WTC11 (cell line): ENCODE results near the gene SDC1. TPM values are rescaled to one million over a fixed set of nuclear protein-coding genes. Genes with fewer than 3 reads are reported as not detected.

Experiments
- ATAC-seq: fragments of 200-7000 bp; cut with Tn5 transposase; 2 replicates; pipeline ENCODE4 v1.10.0; 2021; ENCODE audit warnings: mild to moderate bottlenecking, moderate library complexity
- CTCF ChIA-PET: fragments of 300-600 bp; sonication (Branson Sonifier 250); formaldehyde crosslinking; loops from one replicate; lab custom pipeline; 2021; ENCODE audit warnings: antibody characterized with exemption; lab: Charles Lee
- POLR2A ChIA-PET: fragments of 350-600 bp; sonication (Branson Sonifier 250); formaldehyde crosslinking; loops from one replicate; lab custom pipeline; 2021; ENCODE audit warnings: antibody characterized with exemption; lab: Charles Lee
- DNase-seq: peaks from one replicate; pipeline ENCODE4 v3.0.0; 2021; ENCODE audit warnings: low spot score
- H3K27ac Mint-ChIP-seq: 2 replicates; pipeline ENCODE4 v1.8.0; 2021; ENCODE audit warnings: mixed read lengths
- H3K27me3 Mint-ChIP-seq: 2 replicates; pipeline ENCODE4 v1.8.0; 2021; ENCODE audit warnings: low read depth, mild to moderate bottlenecking, moderate library complexity, mixed read lengths
- H3K36me3 Mint-ChIP-seq: 2 replicates; pipeline ENCODE4 v1.8.0; 2021; ENCODE audit warnings: mixed read lengths
- H3K4me1 Mint-ChIP-seq: 2 replicates; pipeline ENCODE4 v1.8.0; 2022; ENCODE audit warnings: mixed read lengths
- H3K4me3 Mint-ChIP-seq: 2 replicates; pipeline ENCODE4 v1.8.0; 2021; ENCODE audit warnings: mild to moderate bottlenecking, moderate library complexity, mixed read lengths
- H3K9me3 Mint-ChIP-seq: 2 replicates; pipeline ENCODE4 v1.8.0; 2021; ENCODE audit warnings: mixed read lengths
- GABPB1 ChIP-seq: sonication (generic); formaldehyde crosslinking; IDR thresholded peaks from 2 replicates; pipeline ENCODE4 v1.8.1; 2023; ENCODE audit warnings: mild to moderate bottlenecking, missing genetic modification reagents
- MXD4 ChIP-seq: fragments of 250-450 bp; sonication (Bioruptor Pico); IDR thresholded peaks from 2 replicates; pipeline ENCODE4 v1.8.0; 2021; ENCODE audit warnings: mild to moderate bottlenecking, moderate library complexity, borderline replicate concordance
- MYBL2 ChIP-seq: sonication (generic); formaldehyde crosslinking; IDR thresholded peaks from 2 replicates; pipeline ENCODE4 v1.8.1; 2023; ENCODE audit warnings: mild to moderate bottlenecking, moderate library complexity, missing genetic modification reagents
- SOX15 ChIP-seq: fragments of 250-450 bp; sonication (Bioruptor Pico); IDR thresholded peaks from 2 replicates; pipeline ENCODE4 v1.9.0; 2021; ENCODE audit warnings: mild to moderate bottlenecking
- TEAD4 ChIP-seq: sonication (generic); formaldehyde crosslinking; IDR thresholded peaks from 2 replicates; pipeline ENCODE4 v1.8.0; 2022; ENCODE audit warnings: mild to moderate bottlenecking, missing genetic modification reagents
- TP53 ChIP-seq: sonication (generic); formaldehyde crosslinking; IDR thresholded peaks from 2 replicates; pipeline ENCODE4 v1.8.1; 2023; ENCODE audit warnings: mild to moderate bottlenecking, missing genetic modification reagents
- ZBTB21 ChIP-seq: sonication (generic); formaldehyde crosslinking; IDR thresholded peaks from 2 replicates; pipeline ENCODE4 v1.8.1; 2023; ENCODE audit warnings: mild to moderate bottlenecking, missing genetic modification reagents, borderline replicate concordance
- ZNF263 ChIP-seq: sonication (generic); formaldehyde crosslinking; IDR thresholded peaks from 2 replicates; pipeline ENCODE4 v1.8.1; 2022; ENCODE audit warnings: low read depth, mild to moderate bottlenecking, moderate library complexity, missing genetic modification reagents
- ZNF396 ChIP-seq: fragments of 250-450 bp; sonication (Bioruptor Pico); IDR thresholded peaks from 2 replicates; pipeline ENCODE4 v1.8.0; 2021; ENCODE audit warnings: mild to moderate bottlenecking, moderate library complexity, borderline replicate concordance
- ZNF416 ChIP-seq: fragments of 250-450 bp; sonication (Bioruptor Pico); IDR thresholded peaks from 2 replicates; pipeline ENCODE4 v1.9.0; 2021; ENCODE audit warnings: mild to moderate bottlenecking, inconsistent platforms
- total RNA-seq: library from RNA; stranded (reverse); gene quantifications from 3 replicates; pipeline ENCODE4 v1.2.3, GENCODE V29; 2021
- TF ChIP-seq, protein P1 (sequence below): sonication (generic); formaldehyde crosslinking; IDR thresholded peaks from 2 replicates; pipeline ENCODE4 v1.8.1; 2023; ENCODE audit warnings: mild to moderate bottlenecking, missing genetic modification reagents, moderate library complexity
- TF ChIP-seq, protein P2 (sequence below): sonication (generic); formaldehyde crosslinking; IDR thresholded peaks from 2 replicates; pipeline ENCODE4 v1.8.0; 2023; ENCODE audit warnings: missing genetic modification reagents
- TF ChIP-seq, protein P3 (sequence below): sonication (generic); formaldehyde crosslinking; conservative IDR thresholded peaks from 2 replicates; pipeline ENCODE4 v1.8.1; 2023; ENCODE audit warnings: mild to moderate bottlenecking, low read depth, missing genetic modification reagents, moderate library complexity
- TF ChIP-seq, protein P4 (sequence below): sonication (generic); formaldehyde crosslinking; IDR thresholded peaks from 2 replicates; pipeline ENCODE4 v1.8.0; 2023; ENCODE audit warnings: missing genetic modification reagents, mild to moderate bottlenecking, borderline replicate concordance
- TF ChIP-seq, protein P5 (sequence below): fragments of 250-450 bp; sonication (Bioruptor Pico); conservative IDR thresholded peaks from 2 replicates; pipeline ENCODE4 v1.9.0; 2021; ENCODE audit warnings: mild to moderate bottlenecking

The SDC1 gene
- total RNA-seq, 1 experiment from 2014 or later: 52.6 TPM

DNA sequence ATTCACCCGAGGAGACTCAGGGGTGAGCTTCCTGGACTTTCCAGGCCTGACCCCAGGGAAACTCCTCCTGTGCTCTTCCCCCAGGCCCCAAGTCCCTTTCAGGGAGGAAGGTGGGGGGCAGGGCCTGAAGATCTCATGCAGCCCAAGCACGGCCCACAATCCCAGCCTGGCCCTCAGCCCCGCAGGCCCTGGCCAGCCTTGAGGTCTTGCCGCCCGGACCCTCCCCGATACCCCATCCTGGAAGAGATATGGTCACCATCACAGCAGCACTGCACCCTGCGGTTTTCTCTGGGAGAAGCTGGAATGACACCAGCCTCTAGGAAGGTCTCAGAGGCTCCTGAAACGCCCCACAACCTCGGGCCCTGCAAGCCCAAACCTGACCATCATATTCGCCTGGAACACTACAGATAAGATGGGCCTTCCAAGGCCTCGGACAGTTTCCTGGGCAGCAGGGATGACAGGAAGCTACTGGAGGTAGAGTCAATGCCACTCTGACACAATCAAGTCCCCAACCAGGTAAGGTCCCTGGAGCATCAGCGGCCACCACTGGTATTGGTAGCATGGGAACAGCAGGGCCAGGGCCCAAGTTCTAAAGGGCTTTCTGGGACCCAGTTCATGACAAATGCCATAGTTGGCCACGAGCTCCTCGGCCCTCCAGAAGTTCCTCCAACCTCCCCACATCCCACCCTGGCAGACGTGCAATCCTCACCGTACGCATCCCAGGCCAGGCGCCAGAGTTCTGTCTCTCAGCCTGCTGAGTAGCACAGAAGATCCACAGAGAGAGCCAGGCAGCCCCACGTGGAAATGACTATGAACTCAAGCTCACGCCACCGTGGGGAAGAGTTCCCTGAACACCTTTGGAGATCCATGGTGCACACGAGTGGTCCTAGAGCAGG is 8.6 kb downstream of the SDC1 start:
- DNase-seq (no peak), ATAC-seq (no peak)
- no peak for TF ChIP-seq GABPB1 (CRISPR knock-in tag)
- TF ChIP-seq, protein P1, sequence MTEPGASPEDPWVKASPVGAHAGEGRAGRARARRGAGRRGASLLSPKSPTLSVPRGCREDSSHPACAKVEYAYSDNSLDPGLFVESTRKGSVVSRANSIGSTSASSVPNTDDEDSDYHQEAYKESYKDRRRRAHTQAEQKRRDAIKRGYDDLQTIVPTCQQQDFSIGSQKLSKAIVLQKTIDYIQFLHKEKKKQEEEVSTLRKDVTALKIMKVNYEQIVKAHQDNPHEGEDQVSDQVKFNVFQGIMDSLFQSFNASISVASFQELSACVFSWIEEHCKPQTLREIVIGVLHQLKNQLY (CRISPR knock-in tag): no peak
- TF ChIP-seq, protein P2, sequence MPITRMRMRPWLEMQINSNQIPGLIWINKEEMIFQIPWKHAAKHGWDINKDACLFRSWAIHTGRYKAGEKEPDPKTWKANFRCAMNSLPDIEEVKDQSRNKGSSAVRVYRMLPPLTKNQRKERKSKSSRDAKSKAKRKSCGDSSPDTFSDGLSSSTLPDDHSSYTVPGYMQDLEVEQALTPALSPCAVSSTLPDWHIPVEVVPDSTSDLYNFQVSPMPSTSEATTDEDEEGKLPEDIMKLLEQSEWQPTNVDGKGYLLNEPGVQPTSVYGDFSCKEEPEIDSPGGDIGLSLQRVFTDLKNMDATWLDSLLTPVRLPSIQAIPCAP (CRISPR knock-in tag): no peak
- TF ChIP-seq MYBL2: no peak
- TF ChIP-seq TP53 (CRISPR knock-in tag): no peak
- TF ChIP-seq ZNF396: no peak
- no peak for TF ChIP-seq ZNF416 (CRISPR knock-in tag)
- no peak for TF ChIP-seq TEAD4 (CRISPR knock-in tag)
- TF ChIP-seq SOX15 (CRISPR knock-in tag): no peak
- no peak for TF ChIP-seq ZNF263 (CRISPR knock-in tag)
- TF ChIP-seq, protein P3, sequence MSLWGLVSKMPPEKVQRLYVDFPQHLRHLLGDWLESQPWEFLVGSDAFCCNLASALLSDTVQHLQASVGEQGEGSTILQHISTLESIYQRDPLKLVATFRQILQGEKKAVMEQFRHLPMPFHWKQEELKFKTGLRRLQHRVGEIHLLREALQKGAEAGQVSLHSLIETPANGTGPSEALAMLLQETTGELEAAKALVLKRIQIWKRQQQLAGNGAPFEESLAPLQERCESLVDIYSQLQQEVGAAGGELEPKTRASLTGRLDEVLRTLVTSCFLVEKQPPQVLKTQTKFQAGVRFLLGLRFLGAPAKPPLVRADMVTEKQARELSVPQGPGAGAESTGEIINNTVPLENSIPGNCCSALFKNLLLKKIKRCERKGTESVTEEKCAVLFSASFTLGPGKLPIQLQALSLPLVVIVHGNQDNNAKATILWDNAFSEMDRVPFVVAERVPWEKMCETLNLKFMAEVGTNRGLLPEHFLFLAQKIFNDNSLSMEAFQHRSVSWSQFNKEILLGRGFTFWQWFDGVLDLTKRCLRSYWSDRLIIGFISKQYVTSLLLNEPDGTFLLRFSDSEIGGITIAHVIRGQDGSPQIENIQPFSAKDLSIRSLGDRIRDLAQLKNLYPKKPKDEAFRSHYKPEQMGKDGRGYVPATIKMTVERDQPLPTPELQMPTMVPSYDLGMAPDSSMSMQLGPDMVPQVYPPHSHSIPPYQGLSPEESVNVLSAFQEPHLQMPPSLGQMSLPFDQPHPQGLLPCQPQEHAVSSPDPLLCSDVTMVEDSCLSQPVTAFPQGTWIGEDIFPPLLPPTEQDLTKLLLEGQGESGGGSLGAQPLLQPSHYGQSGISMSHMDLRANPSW (CRISPR knock-in tag): no peak
- TF ChIP-seq, protein P4, sequence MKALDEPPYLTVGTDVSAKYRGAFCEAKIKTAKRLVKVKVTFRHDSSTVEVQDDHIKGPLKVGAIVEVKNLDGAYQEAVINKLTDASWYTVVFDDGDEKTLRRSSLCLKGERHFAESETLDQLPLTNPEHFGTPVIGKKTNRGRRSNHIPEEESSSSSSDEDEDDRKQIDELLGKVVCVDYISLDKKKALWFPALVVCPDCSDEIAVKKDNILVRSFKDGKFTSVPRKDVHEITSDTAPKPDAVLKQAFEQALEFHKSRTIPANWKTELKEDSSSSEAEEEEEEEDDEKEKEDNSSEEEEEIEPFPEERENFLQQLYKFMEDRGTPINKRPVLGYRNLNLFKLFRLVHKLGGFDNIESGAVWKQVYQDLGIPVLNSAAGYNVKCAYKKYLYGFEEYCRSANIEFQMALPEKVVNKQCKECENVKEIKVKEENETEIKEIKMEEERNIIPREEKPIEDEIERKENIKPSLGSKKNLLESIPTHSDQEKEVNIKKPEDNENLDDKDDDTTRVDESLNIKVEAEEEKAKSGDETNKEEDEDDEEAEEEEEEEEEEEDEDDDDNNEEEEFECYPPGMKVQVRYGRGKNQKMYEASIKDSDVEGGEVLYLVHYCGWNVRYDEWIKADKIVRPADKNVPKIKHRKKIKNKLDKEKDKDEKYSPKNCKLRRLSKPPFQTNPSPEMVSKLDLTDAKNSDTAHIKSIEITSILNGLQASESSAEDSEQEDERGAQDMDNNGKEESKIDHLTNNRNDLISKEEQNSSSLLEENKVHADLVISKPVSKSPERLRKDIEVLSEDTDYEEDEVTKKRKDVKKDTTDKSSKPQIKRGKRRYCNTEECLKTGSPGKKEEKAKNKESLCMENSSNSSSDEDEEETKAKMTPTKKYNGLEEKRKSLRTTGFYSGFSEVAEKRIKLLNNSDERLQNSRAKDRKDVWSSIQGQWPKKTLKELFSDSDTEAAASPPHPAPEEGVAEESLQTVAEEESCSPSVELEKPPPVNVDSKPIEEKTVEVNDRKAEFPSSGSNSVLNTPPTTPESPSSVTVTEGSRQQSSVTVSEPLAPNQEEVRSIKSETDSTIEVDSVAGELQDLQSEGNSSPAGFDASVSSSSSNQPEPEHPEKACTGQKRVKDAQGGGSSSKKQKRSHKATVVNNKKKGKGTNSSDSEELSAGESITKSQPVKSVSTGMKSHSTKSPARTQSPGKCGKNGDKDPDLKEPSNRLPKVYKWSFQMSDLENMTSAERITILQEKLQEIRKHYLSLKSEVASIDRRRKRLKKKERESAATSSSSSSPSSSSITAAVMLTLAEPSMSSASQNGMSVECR: no peak
- TF ChIP-seq, protein P5, sequence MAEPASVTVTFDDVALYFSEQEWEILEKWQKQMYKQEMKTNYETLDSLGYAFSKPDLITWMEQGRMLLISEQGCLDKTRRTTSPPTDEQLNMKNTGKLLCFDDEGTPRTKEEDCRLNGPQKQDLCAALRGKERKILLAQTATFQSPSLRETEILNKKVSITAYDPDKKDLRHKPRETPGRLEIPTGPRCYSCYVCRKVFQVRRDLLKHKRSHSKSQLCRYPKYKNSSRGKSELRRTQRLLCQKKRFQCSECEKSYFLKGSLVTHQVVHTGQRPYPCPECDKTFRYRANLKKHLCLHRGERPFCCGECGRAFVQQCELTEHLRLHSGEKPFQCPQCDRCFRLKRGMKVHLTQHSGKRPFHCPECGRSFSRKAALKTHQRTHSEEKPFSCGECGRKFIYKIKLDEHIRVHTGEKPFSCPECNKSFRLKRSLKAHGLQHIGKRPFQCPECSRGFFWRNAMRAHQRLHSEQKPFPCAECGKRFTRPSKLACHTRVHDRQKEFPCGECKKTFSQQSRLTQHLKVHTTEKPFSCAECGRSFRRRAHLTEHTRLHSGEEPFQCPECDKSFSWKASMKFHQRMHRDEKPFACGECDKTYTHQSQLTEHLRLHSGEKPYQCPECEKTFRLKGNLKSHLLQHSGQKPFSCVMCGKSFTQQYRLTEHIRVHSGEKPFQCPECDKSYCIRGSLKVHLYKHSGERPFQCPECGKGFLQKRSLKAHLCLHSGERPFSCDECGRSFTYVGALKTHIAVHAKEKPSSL (CRISPR knock-in tag): no peak
- TF ChIP-seq ZBTB21 (CRISPR knock-in tag): no peak
- TF ChIP-seq MXD4 (CRISPR knock-in tag): no peak
- H3K36me3 Mint-ChIP-seq: peaks cover 3% of the 10 kb centered on the region; the same call in 1 of the 2 replicates
- ChIA-PET CTCF (interaction anchor here (0.6 to 1.6 kb wide), 4 partner anchors 9 to 89 kb away, joined by 3 to 8 read pairs (median 4); partner anchors contain the start of gene SDC1), POLR2A (interaction anchor here (0.9 kb wide), 1 partner anchor 63 kb away, joined by 3 read pairs; no protein-coding TSS in a partner anchor)
- no peaks in the 10 kb centered on the region for H3K9me3 Mint-ChIP-seq
- peaks cover 36% of the 10 kb centered on the region for H3K4me1 Mint-ChIP-seq
- no peak overlapping the region for H3K4me3 Mint-ChIP-seq
- H3K27me3 Mint-ChIP-seq: no peaks in the 10 kb centered on the region; the same call in 1 of the 2 replicates
- H3K27ac Mint-ChIP-seq: no peak overlapping the region
